HepG2 (cell line): ENCODE results near the gene SHBG. TPM values are rescaled to one million over a fixed set of nuclear protein-coding genes. Genes with fewer than 3 reads are reported as not detected.
A peak's percentile ranks its signal among the peaks of the same experiment; 100 is the strongest.

Source experiments
- CCDC6 ChIP-seq: sonication (generic); formaldehyde crosslinking; IDR thresholded peaks from 2 replicates; pipeline ENCODE4 v1.8.1; 2022; ENCODE audit warnings: mild to moderate bottlenecking, missing genetic modification reagents, moderate library complexity
- EZH2 ChIP-seq: conservative IDR thresholded peaks from 2 replicates; pipeline ENCODE4 v1.6.1; 2012; ENCODE audit warnings: mild to moderate bottlenecking, low read depth, low read length, moderate library complexity
- FOXA1 ChIP-seq, 2 experiments: fragments of 450-650 bp in 1 of 2; sonication (generic) in 1 of 2; formaldehyde crosslinking in 1 of 2; IDR thresholded peaks; 2 replicates each; pipeline versions ENCODE4 v1.4.0 to v1.6.1; 2016 to 2020; ENCODE audit warnings: missing genetic modification reagents in 1 of 2
- GABPB1 ChIP-seq: IDR thresholded peaks from 2 replicates; pipeline ENCODE4 v1.6.1; 2016; ENCODE audit warnings: mild to moderate bottlenecking, missing genetic modification reagents, moderate library complexity, missing compliant biosample characterization
- KDM3A ChIP-seq: IDR thresholded peaks from 2 replicates; pipeline ENCODE4 v1.6.1; 2018; ENCODE audit warnings: low read depth, missing compliant biosample characterization
- NFYC ChIP-seq: IDR thresholded peaks from 2 replicates; pipeline ENCODE4 v1.6.1; 2016; ENCODE audit warnings: missing genetic modification reagents, missing compliant biosample characterization
- POGZ ChIP-seq: sonication (generic); formaldehyde crosslinking; IDR thresholded peaks from 2 replicates; pipeline ENCODE4 v1.4.0; 2020; ENCODE audit warnings: mild to moderate bottlenecking, missing genetic modification reagents
- THRA ChIP-seq: sonication (generic); formaldehyde crosslinking; IDR thresholded peaks from 2 replicates; pipeline ENCODE4 v1.4.0; 2020; ENCODE audit warnings: missing genetic modification reagents, borderline replicate concordance
- TRIM24 ChIP-seq: sonication (generic); formaldehyde crosslinking; IDR thresholded peaks from 2 replicates; pipeline ENCODE4 v1.8.0; 2022; ENCODE audit warnings: mild to moderate bottlenecking, missing genetic modification reagents
- YEATS2 ChIP-seq: sonication (generic); formaldehyde crosslinking; IDR thresholded peaks from 2 replicates; pipeline ENCODE4 v1.4.0; 2020; ENCODE audit warnings: missing genetic modification reagents, borderline replicate concordance
- ZNF484 ChIP-seq: sonication (generic); formaldehyde crosslinking; IDR thresholded peaks from 2 replicates; pipeline ENCODE4 v1.5.1; 2020; ENCODE audit warnings: mild to moderate bottlenecking, low read depth, missing genetic modification reagents, borderline replicate concordance
- ZNF577 ChIP-seq: sonication (generic); formaldehyde crosslinking; IDR thresholded peaks from 2 replicates; pipeline ENCODE4 v1.4.0; 2020; ENCODE audit warnings: mild to moderate bottlenecking, low read depth, missing genetic modification reagents, borderline replicate concordance
- ZNF639 ChIP-seq: conservative IDR thresholded peaks from 2 replicates; pipeline ENCODE4 v1.6.1; 2018; ENCODE audit warnings: missing genetic modification reagents
- ZNF747 ChIP-seq: sonication (generic); formaldehyde crosslinking; IDR thresholded peaks from 2 replicates; pipeline ENCODE4 v1.8.1; 2023; ENCODE audit warnings: missing genetic modification reagents, mild to moderate bottlenecking, borderline replicate concordance
- ZNF781 ChIP-seq: sonication (generic); formaldehyde crosslinking; IDR thresholded peaks from 2 replicates; pipeline ENCODE4 v1.5.1; 2020; ENCODE audit warnings: borderline replicate concordance, mild to moderate bottlenecking, missing genetic modification reagents; ENCODE audit errors: not compliant biosample characterization
- ZNF790 ChIP-seq: sonication (generic); formaldehyde crosslinking; IDR thresholded peaks from 2 replicates; pipeline ENCODE4 v1.8.0; 2022; ENCODE audit warnings: missing genetic modification reagents, mild to moderate bottlenecking, borderline replicate concordance
- polyA plus RNA-seq, 8 experiments: library from polyadenylated mRNA; depleted of rRNA in 3 of 8; stranded (reverse) in 7 of 8; unstranded in 1 of 8; fragments of >200 nt; fragmentation: Illumina TruSeq in 4 of 8; extraction: Trizol in 4 of 8; gene quantifications; 2 replicates each; pipeline versions ENCODE4 v1.2.1 to v1.2.3, GENCODE V29; 2011 to 2016; ENCODE audit warnings: low read depth in 4 of 8, missing spikeins in 1 of 8, mixed read lengths in 1 of 8; ENCODE audit not compliant: insufficient read depth in 1 of 8
- total RNA-seq, 5 experiments: library from RNA; depleted of rRNA; stranded (reverse); fragments of >200 nt; fragmentation: Illumina TruSeq; extraction: Trizol; gene quantifications; 2 replicates each; pipeline ENCODE4 v1.2.3, GENCODE V29; 2016; ENCODE audit warnings: low read depth in 1 of 5
- TF ChIP-seq, protein P1 (sequence below): sonication (generic); formaldehyde crosslinking; IDR thresholded peaks from 2 replicates; pipeline ENCODE4 v1.4.0; 2020; ENCODE audit warnings: missing genetic modification reagents, borderline replicate concordance
- TF ChIP-seq, protein P2 (sequence below): IDR thresholded peaks from 2 replicates; pipeline ENCODE4 v1.6.1; 2016
- TF ChIP-seq, protein P3 (sequence below): sonication (generic); formaldehyde crosslinking; IDR thresholded peaks from 2 replicates; pipeline ENCODE4 v1.5.0; 2020; ENCODE audit warnings: mild to moderate bottlenecking, missing genetic modification reagents, borderline replicate concordance

Gene SHBG
- total and polyA plus RNA-seq, 2 of the 13 experiments (the other 11 are each of a cell fraction or from before 2014, with no cell fraction given) = 4.0 to 6.1 TPM

DNA sequence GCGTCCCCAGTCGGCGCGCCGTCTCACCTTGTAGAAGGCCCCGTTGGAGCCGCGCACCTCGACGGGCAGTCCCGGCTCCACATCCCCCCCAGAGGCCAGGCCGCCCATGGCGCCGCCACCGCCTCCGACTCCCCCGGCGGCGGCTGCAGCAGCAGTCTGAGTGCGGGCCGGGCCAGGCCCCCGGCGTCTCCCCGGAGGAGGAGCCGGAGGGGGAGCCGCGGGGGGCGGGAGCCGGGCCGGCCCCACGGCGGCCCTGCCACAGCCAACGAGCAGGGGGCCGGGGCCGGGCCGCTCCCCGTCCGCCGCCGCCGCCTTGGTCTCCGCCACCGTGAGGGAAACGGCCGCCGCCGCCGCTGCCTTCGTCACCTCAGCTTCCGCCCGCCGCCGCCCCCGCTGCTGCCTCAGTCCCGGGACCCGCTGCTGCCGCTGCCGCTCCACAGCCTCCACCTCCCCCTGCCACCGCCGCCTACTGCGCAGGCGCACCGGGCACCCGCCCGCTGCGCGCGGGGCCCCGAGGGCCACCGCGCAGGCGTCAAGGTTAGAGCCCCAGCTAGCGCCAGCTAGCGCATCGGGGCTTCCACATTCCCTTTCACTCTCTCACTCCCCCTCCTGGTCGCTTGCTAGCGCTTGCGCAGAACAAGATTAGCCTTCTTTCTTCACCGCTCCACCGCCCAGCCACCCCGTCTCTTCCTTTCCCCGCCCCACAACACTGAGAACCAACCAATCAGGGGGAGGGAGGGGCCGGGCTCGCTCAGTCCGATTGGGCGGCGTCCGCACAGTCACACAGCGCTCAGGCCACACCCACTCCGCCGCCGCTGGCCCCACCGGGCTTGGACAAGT is 15.3 kb upstream of the SHBG start, which contains the start of gene FXR2 (continued):
- TF ChIP-seq, protein P1, sequence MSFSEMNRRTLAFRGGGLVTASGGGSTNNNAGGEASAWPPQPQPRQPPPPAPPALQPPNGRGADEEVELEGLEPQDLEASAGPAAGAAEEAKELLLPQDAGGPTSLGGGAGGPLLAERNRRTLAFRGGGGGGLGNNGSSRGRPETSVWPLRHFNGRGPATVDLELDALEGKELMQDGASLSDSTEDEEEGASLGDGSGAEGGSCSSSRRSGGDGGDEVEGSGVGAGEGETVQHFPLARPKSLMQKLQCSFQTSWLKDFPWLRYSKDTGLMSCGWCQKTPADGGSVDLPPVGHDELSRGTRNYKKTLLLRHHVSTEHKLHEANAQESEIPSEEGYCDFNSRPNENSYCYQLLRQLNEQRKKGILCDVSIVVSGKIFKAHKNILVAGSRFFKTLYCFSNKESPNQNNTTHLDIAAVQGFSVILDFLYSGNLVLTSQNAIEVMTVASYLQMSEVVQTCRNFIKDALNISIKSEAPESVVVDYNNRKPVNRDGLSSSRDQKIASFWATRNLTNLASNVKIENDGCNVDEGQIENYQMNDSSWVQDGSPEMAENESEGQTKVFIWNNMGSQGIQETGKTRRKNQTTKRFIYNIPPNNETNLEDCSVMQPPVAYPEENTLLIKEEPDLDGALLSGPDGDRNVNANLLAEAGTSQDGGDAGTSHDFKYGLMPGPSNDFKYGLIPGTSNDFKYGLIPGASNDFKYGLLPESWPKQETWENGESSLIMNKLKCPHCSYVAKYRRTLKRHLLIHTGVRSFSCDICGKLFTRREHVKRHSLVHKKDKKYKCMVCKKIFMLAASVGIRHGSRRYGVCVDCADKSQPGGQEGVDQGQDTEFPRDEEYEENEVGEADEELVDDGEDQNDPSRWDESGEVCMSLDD = no peak
- TF ChIP-seq GABPB1 (CRISPR knock-in tag) (peak; percentile 43), EZH2 (no peak), ZNF577 (CRISPR knock-in tag) (no peak), THRA (CRISPR knock-in tag) (no peak), NFYC (CRISPR knock-in tag) (peak; percentile 88), ZNF747 (0 out of 2 replicates have a peak, but pooled peaks have one; percentile 38), KDM3A (no peak), CCDC6 (CRISPR knock-in tag) (no peak), ZNF781 (CRISPR knock-in tag) (no peak), POGZ (CRISPR knock-in tag) (no peak), TRIM24 (CRISPR knock-in tag) (no peak), ZNF639 (CRISPR knock-in tag) (no peak), ZNF790 (CRISPR knock-in tag) (no peak), YEATS2 (CRISPR knock-in tag) (no peak), ZNF484 (CRISPR knock-in tag) (no peak), FOXA1 (IDR thresholded peaks at IDR 0.05) (no peak), FOXA1 (CRISPR knock-in tag; IDR thresholded peaks at IDR 0.05) (no peak)
- TF ChIP-seq, protein P2, sequence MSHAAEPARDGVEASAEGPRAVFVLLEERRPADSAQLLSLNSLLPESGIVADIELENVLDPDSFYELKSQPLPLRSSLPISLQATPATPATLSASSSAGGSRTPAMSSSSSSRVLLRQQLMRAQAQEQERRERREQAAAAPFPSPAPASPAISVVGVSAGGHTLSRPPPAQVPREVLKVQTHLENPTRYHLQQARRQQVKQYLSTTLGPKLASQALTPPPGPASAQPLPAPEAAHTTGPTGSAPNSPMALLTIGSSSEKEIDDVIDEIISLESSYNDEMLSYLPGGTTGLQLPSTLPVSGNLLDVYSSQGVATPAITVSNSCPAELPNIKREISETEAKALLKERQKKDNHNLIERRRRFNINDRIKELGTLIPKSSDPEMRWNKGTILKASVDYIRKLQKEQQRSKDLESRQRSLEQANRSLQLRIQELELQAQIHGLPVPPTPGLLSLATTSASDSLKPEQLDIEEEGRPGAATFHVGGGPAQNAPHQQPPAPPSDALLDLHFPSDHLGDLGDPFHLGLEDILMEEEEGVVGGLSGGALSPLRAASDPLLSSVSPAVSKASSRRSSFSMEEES (CRISPR knock-in tag) = 0 out of 2 replicates have a peak, but pooled peaks have one; percentile 7
- TF ChIP-seq, protein P3, sequence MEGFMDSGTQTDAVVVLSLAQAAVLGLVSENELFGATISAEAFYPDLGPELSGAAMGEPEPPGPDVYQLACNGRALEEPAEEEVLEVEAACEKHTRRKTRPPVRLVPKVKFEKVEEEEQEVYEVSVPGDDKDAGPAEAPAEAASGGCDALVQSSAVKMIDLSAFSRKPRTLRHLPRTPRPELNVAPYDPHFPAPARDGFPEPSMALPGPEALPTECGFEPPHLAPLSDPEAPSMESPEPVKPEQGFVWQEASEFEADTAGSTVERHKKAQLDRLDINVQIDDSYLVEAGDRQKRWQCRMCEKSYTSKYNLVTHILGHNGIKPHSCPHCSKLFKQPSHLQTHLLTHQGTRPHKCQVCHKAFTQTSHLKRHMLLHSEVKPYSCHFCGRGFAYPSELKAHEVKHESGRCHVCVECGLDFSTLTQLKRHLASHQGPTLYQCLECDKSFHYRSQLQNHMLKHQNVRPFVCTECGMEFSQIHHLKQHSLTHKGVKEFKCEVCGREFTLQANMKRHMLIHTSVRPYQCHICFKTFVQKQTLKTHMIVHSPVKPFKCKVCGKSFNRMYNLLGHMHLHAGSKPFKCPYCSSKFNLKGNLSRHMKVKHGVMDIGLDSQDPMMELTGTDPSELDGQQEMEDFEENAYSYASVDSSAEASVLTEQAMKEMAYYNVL (CRISPR knock-in tag) = no peak
